HG02623 (cell line): ENCODE data around the gene ZFAND6.
A peak's percentile ranks its signal among the peaks of the same experiment; 100 is the strongest.
"Not testable (repeated sequence)": the region's sequence is repeated elsewhere in the genome, so short reads cannot be mapped to it uniquely, and the experiment has no call there.

Experiments used
- ATAC-seq: cut with Tn5 transposase; IDR thresholded peaks from one replicate; pipeline ENCODE4 v1.9.1; 2021; ENCODE audit warnings: moderate library complexity; ENCODE audit not compliant: unreplicated experiment

ZFAND6 gene

GRCh38 chr15:80140909-80141308, 81.4 kb downstream of the ZFAND6 start:
- ATAC-seq = no peak

- ATAC-seq = no peak
These were observed 82.6 kb downstream of the ZFAND6 start for GRCh38 chr15:80141916-80142598.

DNA sequence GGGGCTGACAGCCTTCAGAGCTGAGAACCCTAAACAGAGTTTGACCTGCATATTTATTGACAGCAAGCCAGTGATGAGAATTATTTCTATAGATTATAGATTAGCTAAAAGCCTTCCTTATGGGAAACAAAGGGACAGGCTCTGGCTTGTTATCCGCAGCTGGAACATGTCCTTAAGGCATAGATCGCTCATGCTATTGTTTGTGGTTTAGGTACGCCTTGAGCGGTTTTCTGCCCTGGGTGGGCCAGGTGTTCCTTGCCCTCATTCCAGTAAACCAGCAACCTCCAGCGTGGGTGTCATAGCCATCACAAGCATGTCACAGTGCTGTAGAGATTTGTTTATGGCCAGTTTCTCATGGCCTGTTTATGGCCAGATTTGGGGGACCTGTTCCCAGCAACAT, 83.2 kb downstream of the ZFAND6 start:
- no peak for ATAC-seq

- no peak for ATAC-seq
These were observed 91.7 kb downstream of the ZFAND6 start for GRCh38 chr15:80151148-80151547.

DNA sequence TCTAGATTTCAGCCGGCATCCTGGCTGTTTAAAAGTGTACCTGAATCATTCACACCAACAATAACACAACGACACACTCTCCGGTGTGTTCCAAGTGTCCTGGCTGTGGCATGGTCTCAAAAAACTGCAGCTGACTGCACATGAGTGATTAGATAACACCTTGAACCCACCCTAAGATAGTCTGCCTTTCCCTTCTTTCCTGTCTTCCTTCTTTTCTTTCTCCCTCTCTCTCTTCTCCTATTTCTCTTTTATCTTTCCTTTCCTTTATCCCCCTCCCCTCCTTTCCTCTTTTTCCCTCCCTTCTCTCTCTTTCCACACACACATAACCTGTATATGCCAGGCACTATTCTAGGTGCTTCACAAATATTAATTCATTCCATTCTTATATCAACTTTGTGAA, 92.1 kb downstream of the ZFAND6 start:
- no peak for ATAC-seq

- ATAC-seq = peak; percentile 54
These were observed 92.9 kb downstream of the ZFAND6 start for GRCh38 chr15:80152180-80152895.

- ATAC-seq = peak; percentile 48
These were observed 93.7 kb downstream of the ZFAND6 start, which contains the start of gene FAH for GRCh38 chr15:80152896-80153876. TSS of gene FAH (plus strand) at chr15:80152999. CDS start at chr15:80153055, 56 bp downstream.

DNA sequence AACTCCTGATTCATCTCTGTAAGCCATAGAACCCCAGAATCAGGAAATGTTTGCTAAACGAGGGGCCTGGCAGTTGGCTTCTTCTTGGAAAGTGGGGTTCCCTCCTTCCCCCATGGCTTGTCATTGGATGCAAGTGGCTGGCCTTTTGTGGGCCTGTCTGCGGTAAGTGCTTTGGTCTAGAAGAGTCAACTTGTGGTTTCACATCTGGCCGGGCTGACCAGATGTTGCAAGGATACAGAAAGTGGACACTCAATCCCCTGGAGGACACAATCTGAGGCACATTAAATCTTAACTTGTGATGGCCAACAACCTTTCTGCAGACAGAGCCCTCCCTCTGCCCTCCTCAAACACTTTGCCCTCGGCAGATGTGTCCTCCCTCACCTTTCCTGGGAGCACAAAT, 94.4 kb downstream of the ZFAND6 start:
- ATAC-seq = no peak

- ATAC-seq = no peak
These were observed 94.9 kb downstream of the ZFAND6 start for GRCh38 chr15:80154336-80154735.

- no peak for ATAC-seq
These were observed 95.5 kb downstream of the ZFAND6 start for GRCh38 chr15:80155001-80155377.

DNA sequence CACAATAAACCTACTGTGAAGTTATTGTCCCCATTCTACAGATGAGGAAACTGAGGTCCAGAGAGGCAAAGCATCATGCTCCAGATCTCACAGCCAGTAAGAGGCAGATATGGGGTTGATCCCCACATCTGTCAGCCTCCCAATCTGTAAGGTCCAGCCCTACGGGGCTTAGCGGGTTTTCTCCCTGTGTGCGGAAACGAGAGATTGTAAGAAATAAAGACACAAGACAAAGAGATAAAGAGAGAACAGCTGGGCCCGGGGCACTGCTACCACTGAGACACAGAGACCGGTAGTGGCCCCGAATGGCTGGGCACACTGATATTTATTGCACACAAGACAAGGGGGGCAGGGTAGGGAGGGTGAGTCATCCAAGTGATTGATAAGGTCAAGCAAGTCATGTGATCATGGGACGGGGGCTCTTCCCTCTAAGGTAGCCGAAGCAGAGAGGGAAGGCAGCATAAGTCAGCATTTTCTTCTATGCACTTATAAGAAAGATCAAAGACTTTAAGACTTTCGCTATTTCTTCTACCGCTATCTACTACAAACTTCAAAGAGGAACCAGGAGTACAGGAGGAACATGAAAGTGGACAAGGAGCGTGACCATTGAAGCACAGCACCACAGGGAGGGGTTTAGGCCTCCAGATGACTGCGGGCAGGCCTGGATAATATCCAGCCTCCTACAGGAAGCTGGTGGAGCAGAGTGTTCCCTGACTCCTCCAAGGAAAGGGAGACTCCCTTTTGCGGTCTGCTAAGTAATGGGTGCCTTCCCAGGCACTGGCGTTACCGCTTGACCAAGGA, 96.1 kb downstream of the ZFAND6 start:
- not testable (repeated sequence) for ATAC-seq

- no peak for ATAC-seq
These were observed 96.8 kb downstream of the ZFAND6 start for GRCh38 chr15:80156176-80156720.

DNA sequence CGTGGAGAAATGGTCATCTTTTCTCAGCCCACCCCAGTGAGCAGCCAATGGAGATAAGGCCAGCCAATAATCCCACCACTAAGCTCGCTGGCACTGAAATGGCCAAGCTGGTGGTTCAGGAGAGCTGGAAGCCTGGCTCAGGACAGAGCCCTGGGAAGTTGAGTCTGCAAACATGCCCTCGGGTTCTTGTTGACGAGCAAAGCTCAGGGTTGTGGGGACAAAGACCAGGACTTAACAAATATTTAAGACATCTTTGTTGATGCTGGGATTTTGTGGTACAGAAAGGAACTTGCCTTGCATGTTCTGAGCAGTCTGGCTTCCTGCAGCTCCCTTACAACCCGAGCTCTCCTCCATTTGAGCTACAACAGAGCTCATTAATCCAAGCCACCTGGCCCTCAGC, 97.7 kb downstream of the ZFAND6 start:
- ATAC-seq = no peak

DNA sequence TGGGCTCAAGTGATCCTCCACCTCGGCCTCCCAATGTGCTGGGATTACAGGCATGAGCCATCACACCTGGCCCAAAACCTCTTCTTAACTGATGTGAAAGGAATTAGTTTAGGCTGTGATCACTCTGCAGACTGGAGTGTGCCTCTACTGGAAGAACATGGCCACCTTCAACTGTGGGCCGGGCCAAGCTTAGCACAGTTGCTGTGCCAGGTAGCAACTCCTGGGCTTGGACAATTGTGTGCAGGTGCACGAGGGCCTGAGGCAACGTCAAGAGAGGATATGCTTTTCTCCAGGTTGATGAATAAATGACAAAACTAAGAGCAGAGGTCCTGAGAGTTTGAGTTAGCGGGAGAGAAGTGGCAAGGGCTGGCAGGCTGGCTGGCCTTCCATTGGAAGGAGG, 99.8 kb downstream of the ZFAND6 start:
- ATAC-seq = no peak

- ATAC-seq = no peak
These were observed 100.5 kb downstream of the ZFAND6 start for GRCh38 chr15:80159811-80160569.

DNA sequence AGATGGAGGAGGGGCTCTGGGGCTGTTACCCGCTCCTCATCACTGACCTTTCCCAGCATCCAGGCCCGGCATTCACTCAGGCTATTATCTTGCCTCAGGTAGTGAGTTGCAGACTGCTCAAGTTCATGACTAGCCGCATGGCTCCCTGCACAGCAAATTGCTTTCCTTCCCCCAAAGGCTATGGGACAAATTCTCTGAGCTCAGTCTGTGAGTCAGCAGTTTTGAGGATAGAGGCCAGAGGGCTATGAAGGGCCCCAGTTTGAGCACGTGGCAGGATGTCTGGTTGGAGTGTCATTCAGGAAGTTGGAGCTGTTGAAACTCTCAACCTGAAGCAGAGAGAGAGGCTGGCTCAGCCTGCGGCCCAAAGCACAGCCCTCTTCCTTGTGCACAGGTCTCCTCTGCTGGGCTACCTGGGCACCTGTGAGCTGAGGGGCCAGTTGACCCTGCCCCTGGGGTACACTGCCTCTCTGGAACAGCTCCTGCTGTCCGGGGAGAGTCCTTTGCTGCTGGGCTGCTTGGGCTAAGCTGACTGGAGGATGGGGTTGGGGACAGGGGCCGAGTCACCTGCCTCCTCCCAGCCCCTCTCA, 101.2 kb downstream of the ZFAND6 start:
- peak; percentile 61 for ATAC-seq

GRCh38 chr15:80161468-80162016, 102.1 kb downstream of the ZFAND6 start:
- no peak for ATAC-seq

DNA sequence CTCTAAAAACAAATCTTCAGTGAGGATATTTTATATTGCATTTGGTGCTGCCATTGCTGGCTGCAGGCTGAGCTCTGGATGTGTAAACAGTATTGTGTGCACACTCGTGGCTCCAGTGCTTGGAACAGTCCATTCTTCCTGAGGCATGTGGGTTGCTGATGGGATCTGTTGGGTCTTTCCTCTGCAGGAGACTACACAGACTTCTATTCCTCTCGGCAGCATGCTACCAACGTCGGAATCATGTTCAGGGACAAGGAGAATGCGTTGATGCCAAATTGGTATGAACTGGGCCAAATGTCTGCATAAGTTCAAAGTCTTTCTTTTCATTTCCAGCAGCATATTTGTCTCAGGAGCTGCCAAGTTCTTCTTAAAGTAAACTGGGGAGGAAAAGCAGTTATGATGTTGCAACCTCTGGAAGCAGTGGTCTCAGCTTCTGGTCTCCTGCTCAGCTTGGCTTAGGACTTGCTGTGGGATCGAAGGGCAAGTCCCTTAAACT, 102.6 kb downstream of the ZFAND6 start:
- ATAC-seq = no peak

DNA sequence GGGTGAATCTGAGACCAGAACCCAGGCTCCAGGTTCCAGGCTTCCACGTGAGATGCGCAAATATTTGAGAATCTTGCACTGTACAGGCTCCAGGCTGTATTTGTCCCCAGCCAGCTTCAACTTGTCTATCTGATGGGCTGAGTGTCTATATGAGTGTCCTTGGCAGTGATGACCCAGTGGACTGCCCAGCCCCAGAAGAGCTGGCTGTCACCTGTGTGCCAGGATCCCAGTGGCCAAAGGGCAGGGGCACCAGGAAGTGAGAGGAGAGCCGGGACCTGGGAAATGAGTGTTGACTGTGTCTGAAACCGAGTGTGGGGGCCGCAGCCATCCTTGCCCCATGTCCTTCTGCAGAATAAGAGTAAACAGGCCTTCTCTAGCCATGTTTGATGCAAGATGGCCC, 103.7 kb downstream of the ZFAND6 start:
- ATAC-seq = no peak
